Muscle of back (tissue), 11 donors: ENCODE measurements around the gene DEAF1. TPM values are rescaled to one million over a fixed set of nuclear protein-coding genes. Genes with fewer than 3 reads are reported as not detected.
A peak's percentile ranks its signal among the peaks of the same experiment; 100 is the strongest.

Experiments used
- DNase-seq, 3 donors: peaks; one replicate each; pipeline versions ENCODE4 v3.0.0 to v3.0.0-alpha.2; 2013
- polyA plus RNA-seq, 10 donors: library from polyadenylated mRNA; unstranded; fragments of 120-200 nt; gene quantifications; one replicate each; pipeline ENCODE4 v1.2.1, GENCODE V29; 2013; ENCODE audit not compliant: insufficient read length in 10 of 10

Gene DEAF1
- polyA plus RNA-seq, 10 donors, result 22.1 to 40.7 (median 29.2) TPM

- DNase-seq, result peak in 1 of 3 donors; percentile 10
These were observed 68.3 kb downstream of the DEAF1 start, which contains the start of gene SCT for GRCh38 chr11:626475-627307. TSS of gene SCT (minus strand) at chr11:627181. CDS start at chr11:627143, 38 bp downstream.

GRCh38 chr11:625636-626268 is 69.3 kb downstream of the DEAF1 start:
- DNase-seq, result no peak

GRCh38 chr11:624705-625635 is 70.1 kb downstream of the DEAF1 start, which contains the start of gene CDHR5:
TSS of gene CDHR5 (minus strand) at chr11:624955. CDS start at chr11:624902, 53 bp downstream.
- peak in 1 of 3 donors; percentile 24 for DNase-seq

GRCh38 chr11:623999-624704 is 70.9 kb downstream of the DEAF1 start:
- no peak for DNase-seq

GRCh38 chr11:623349-623869 is 71.6 kb downstream of the DEAF1 start:
- peak in 1 of 3 donors; percentile 5 for DNase-seq

DNA sequence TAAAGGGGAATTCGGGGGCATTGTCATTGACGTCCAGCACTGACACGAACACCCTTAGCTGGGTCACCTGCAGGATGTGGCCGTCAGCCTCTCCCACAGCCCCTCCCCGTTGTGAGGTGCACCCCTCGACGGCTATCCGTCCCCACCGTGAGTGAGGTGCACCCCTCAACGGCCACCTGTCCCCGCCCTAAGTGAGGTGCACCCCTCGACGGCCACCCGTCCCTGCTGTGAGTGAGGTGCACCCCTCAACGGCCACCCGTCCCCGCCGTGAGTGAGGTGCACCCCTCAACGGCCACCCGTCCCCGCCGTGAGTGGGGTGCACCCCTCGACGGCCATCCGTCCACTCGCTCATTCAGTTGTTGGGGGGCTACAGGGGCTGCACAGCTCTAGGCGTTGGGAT is 73.2 kb downstream of the DEAF1 start:
- no peak for DNase-seq

- peak in 1 of 3 donors; percentile 9 for DNase-seq
These were observed 73.8 kb downstream of the DEAF1 start for GRCh38 chr11:620935-621814.

GRCh38 chr11:620201-620600 is 74.8 kb downstream of the DEAF1 start:
- no peak for DNase-seq

- no peak for DNase-seq
These were observed 75.4 kb downstream of the DEAF1 start for GRCh38 chr11:619628-620050.

- no peak for DNase-seq
These were observed 76.0 kb downstream of the DEAF1 start for GRCh38 chr11:618856-619627.

- no peak for DNase-seq
These were observed 76.9 kb downstream of the DEAF1 start for GRCh38 chr11:617912-618682.

- no peak for DNase-seq
These were observed 77.7 kb downstream of the DEAF1 start for GRCh38 chr11:617199-617911.

- no peak for DNase-seq
These were observed 78.5 kb downstream of the DEAF1 start for GRCh38 chr11:616320-617198.

- DNase-seq, result peak; percentile 89 to 98 (median 95)
These were observed 79.3 kb downstream of the DEAF1 start, which contains the start of gene IRF7 for GRCh38 chr11:615504-616319. TSS of gene IRF7 (minus strand) at chr11:615950. CDS start at chr11:615364, 586 bp downstream.
